Parathyroid adenoma (tissue), 2 donors: Measurements from ENCODE around the gene SEMA6A.

Source experiments
- H2AFZ ChIP-seq: fragments of 300-600 bp; sonication (generic); one replicate; pipeline ENCODE4 v1.7.0; 2017; ENCODE audit warnings: antibody characterized with exemption, mild to moderate bottlenecking
- H3K27ac ChIP-seq: fragments of 300-600 bp; sonication (generic); one replicate; pipeline ENCODE4 v1.7.0; 2017
- H3K27me3 ChIP-seq: fragments of 300-600 bp; sonication (generic); one replicate; pipeline ENCODE4 v1.7.0; 2017; ENCODE audit warnings: low read length; ENCODE audit not compliant: control insufficient read depth, insufficient read depth
- H3K36me3 ChIP-seq: fragments of 300-600 bp; sonication (generic); one replicate; pipeline ENCODE4 v1.7.0; 2017; ENCODE audit warnings: low read length; ENCODE audit not compliant: control insufficient read depth, insufficient read depth
- H3K4me1 ChIP-seq: fragments of 300-600 bp; sonication (generic); one replicate; pipeline ENCODE4 v1.7.0; 2017; ENCODE audit warnings: control low read depth
- H3K4me2 ChIP-seq: fragments of 300-600 bp; sonication (generic); one replicate; pipeline ENCODE4 v1.7.0; 2017; ENCODE audit warnings: low read length
- H3K4me3 ChIP-seq: fragments of 300-600 bp; sonication (generic); one replicate; pipeline ENCODE4 v1.7.0; 2017; ENCODE audit warnings: low read depth, low read length
- H3K79me2 ChIP-seq: fragments of 300-600 bp; sonication (generic); one replicate; pipeline ENCODE4 v1.7.0; 2017; ENCODE audit warnings: control low read depth
- H3K9ac ChIP-seq: fragments of 300-600 bp; sonication (generic); one replicate; pipeline ENCODE4 v1.7.0; 2017; ENCODE audit warnings: mild to moderate bottlenecking
- H3K9me3 ChIP-seq: fragments of 300-600 bp; sonication (generic); one replicate; pipeline ENCODE4 v1.7.0; 2017; ENCODE audit warnings: low read length; ENCODE audit not compliant: control insufficient read depth
- CTCF ChIP-seq: fragments of 300-600 bp; sonication (generic); IDR thresholded peaks from one replicate; pipeline ENCODE4 v1.7.0; 2017; ENCODE audit warnings: antibody characterized with exemption, mild to moderate bottlenecking
- donor health status: primary hyperparathyroidism.

Gene SEMA6A

GRCh38 chr5:116440457-116441001 is 134.1 kb downstream of the SEMA6A start:
- no peaks in the 10 kb centered on the region for H3K36me3 ChIP-seq
- peak overlapping the region; percentile 7 for H3K9ac ChIP-seq
- no peak for TF ChIP-seq CTCF
- H2AFZ ChIP-seq, result peak overlapping the region; percentile 64
- peak overlapping the region; percentile 39 for H3K4me2 ChIP-seq
- no peaks in the 10 kb centered on the region for H3K79me2 ChIP-seq
- no peak overlapping the region for H3K4me3 ChIP-seq
- peak overlapping the region; percentile 91 for H3K27ac ChIP-seq
- no peaks in the 10 kb centered on the region for H3K27me3 ChIP-seq
- H3K4me1 ChIP-seq, result peaks cover 61% of the 10 kb centered on the region
- no peaks in the 10 kb centered on the region for H3K9me3 ChIP-seq

GRCh38 chr5:116439905-116440304 is 134.7 kb downstream of the SEMA6A start:
- no peak overlapping the region for H3K4me2 ChIP-seq
- no peak for TF ChIP-seq CTCF
- no peak overlapping the region for H2AFZ ChIP-seq
- H3K27ac ChIP-seq, result peak overlapping the region; percentile 91
- H3K9me3 ChIP-seq, result no peaks in the 10 kb centered on the region
- no peak overlapping the region for H3K4me3 ChIP-seq
- H3K27me3 ChIP-seq, result no peaks in the 10 kb centered on the region
- H3K4me1 ChIP-seq, result peaks cover 61% of the 10 kb centered on the region
- no peak overlapping the region for H3K9ac ChIP-seq
- H3K79me2 ChIP-seq, result no peaks in the 10 kb centered on the region
- H3K36me3 ChIP-seq, result no peaks in the 10 kb centered on the region

GRCh38 chr5:116438979-116439554 is 135.6 kb downstream of the SEMA6A start:
- Histone ChIP-seq H3K9me3 (no peaks in the 10 kb centered on the region), H3K79me2 (no peaks in the 10 kb centered on the region), H3K9ac (no peak overlapping the region), H3K36me3 (no peaks in the 10 kb centered on the region), H3K4me2 (no peak overlapping the region), H3K27ac (peak overlapping the region; percentile 91), H3K4me3 (no peak overlapping the region), H3K4me1 (peaks cover 61% of the 10 kb centered on the region), H3K27me3 (no peaks in the 10 kb centered on the region), H2AFZ (peak overlapping the region; percentile 61)
- no peak for TF ChIP-seq CTCF

GRCh38 chr5:116437922-116438578 is 136.6 kb downstream of the SEMA6A start:
- no peaks in the 10 kb centered on the region for H3K79me2 ChIP-seq

More at GRCh38 chr5:116437922-116438578, 136.6 kb downstream of the SEMA6A start:
- Histone ChIP-seq H3K27ac (peak overlapping the region; percentile 91), H2AFZ (peak overlapping the region; percentile 61), H3K9ac (no peak overlapping the region), H3K27me3 (no peaks in the 10 kb centered on the region), H3K4me1 (peaks cover 65% of the 10 kb centered on the region), H3K4me3 (no peak overlapping the region), H3K9me3 (no peaks in the 10 kb centered on the region), H3K4me2 (no peak overlapping the region), H3K36me3 (no peaks in the 10 kb centered on the region)
- no peak for TF ChIP-seq CTCF
